HG03135 (cell line): ENCODE measurements around the gene UBE2QL1.

Experiments used
- ATAC-seq: cut with Tn5 transposase; IDR thresholded peaks from one replicate; pipeline ENCODE4 v1.9.1; 2021; ENCODE audit warnings: mild to moderate bottlenecking, moderate library complexity; ENCODE audit not compliant: unreplicated experiment

UBE2QL1 gene

DNA sequence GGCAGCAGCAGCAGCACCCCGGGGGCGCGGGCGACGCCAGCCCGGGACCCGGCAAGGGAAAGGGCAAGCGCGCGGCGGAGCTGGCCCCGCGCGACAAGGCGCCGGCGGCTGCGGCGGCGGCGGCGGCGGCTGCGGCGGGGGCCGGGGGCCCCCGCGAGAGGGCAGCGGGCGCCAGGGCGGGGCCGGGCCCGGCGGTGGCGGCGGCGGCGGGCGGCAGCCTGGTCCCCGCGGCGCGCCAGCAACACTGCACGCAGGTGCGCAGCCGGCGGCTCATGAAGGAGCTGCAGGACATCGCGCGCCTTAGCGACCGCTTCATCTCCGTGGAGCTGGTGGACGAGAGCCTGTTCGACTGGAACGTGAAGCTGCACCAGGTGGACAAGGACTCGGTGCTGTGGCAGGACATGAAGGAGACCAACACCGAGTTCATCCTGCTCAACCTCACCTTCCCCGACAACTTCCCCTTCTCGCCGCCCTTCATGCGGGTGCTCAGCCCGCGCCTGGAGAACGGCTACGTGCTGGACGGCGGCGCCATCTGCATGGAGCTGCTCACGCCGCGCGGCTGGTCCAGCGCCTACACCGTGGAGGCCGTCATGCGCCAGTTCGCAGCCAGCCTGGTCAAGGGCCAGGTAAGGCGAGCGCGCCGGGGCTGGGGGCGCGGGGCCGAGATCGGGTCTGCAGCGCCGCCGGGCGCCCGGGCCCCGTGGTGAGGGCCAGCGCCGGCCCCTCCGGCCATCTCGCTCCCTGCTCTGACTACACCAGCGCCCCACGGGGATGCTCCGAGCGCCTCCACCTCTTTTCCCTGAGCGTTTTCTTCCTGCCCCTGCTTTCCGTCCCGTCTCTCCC, at the start of gene UBE2QL1:
TSS of gene UBE2QL1 (plus strand) at position 238 of the 843 bp plus-strand sequence. CDS start at position 273, 35 bp downstream.
- ATAC-seq: peak; percentile 53

DNA sequence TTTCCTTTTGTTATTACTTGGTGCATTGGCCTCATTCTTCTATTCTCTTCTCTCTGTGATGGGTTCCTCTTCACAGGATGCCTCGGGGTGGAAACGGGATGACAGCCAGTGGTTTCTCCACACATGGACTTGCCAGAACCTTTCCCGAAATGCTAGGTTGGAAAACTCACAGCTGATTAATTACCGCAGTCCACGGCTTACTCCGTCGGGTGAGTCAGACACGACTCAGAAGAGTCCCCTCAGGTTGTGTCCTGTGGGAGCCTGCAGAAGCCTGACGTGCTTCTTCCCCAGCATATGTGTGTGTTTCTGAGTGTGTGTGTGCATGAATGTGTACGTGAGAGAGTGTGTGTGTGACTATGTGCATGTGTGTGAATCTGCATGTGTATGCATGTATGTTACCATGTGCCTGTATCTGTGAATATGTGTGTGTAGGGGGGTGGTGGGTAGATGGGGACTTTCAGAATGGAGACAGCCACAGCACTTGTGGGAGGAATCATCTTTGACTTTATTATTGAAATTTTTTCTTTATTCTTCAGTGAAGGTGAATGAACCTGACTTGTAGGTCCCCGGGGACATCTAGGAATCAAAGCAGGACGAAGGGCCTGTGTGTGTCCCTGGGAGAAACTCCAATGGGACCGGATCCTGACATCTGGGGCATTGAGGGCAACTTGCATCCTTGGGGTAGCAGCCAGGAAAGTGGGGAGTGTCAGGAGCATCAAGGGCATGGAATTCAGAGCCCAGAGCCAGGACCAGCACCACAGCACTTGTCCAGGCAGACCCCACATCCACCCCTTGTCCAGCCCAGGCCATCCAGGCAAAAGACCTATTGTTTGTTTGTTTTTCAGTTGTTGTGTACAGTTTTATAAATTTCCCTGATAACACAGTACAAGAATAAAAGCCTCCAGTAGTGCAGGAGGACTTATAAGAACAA, 48.4 kb upstream of the UBE2QL1 start:
- ATAC-seq: no peak

- ATAC-seq: no peak
Measured at GRCh38 chr5:6401410-6401809, 47.2 kb upstream of the UBE2QL1 start.

DNA sequence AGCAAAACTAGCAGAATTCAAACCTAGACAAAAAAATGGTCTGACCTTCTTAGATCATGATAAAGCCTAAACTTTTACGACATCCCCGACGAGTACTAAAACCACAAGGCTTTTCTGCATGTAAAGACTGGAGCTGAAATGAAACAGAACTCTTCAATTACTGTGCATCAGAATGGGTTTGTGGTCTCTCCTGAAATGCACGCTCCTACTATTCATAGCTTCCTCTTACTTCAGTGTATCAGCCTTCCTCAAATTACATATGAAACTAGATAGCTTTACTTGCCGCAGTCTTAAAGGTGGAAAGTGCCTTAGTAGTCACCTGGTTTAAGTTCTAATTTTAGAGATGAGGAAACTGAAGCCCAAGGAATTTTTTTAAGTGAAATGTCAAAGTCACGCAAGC, 45.7 kb upstream of the UBE2QL1 start:
- ATAC-seq: no peak

DNA sequence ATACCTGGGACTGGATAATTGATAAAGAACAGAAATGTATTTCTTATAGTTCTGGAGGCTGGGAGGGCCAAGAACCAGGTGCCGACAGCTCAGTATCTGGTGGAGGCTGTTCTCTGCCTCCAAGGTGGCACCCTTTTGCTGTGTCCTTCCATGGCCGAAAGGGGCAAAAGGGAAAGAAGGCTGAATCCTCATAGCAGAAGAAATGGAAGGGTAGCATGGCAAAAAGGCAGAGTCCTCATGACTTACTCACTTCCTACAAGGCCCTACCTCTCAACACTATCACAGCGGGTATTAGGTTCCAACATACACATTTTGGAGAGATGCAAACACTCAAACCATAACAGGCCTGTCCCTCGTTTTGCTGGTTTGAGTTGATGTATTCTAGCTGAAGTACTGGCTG, 45.2 kb upstream of the UBE2QL1 start:
- no peak for ATAC-seq

GRCh38 chr5:6404129-6404528, 44.5 kb upstream of the UBE2QL1 start:
- no peak for ATAC-seq

- no peak for ATAC-seq
Measured at GRCh38 chr5:6405591-6405990, 43.1 kb upstream of the UBE2QL1 start.

DNA sequence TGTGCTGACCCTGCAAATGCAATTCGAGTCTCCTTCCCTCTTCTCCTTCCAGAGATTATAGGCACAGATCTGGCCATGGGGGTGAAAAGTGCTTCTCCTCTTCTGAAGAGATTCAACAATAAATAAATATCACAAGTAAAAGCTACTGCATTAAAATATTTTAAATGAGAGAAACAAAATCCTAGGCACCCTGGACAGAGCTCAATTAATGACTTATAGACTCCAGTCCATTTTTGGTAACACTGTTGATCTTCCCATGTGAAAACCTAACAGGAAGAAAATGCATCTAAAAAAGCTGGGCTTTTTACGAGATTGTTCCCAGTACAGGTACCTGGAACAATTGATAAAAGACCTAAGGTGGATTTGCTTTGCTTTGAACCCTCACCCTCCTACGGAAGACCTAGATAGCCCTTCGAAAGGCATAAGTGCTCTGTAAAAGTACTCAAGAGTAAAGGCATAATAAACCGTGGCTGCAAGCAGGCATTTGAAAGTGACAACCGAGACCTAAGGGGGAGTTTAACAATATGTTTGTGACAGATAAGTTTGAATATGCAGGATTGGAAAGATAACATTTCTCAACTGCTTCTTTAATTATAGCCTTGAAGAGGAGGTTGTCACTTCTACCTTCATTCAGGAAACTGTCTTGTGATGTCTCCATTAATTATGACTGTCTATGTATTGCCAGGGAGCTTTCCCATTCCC, 41.0 kb upstream of the UBE2QL1 start:
- ATAC-seq: no peak

DNA sequence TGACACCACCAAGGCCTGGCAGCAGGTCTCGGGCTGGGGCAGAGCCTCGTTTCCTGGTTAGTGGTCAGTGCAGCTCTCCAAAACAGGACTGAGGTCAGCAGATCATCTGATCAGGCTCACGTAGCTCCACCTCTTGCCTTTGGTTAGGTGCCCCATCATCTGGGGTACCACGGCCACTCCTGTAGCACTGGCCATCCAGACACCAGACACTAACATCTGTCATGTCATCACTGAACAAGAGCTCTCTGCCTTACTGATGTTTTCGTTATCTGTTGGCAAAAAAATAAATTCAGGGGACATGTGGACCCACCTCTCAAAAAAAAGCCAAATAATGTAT, 40.4 kb upstream of the UBE2QL1 start:
- no peak for ATAC-seq

DNA sequence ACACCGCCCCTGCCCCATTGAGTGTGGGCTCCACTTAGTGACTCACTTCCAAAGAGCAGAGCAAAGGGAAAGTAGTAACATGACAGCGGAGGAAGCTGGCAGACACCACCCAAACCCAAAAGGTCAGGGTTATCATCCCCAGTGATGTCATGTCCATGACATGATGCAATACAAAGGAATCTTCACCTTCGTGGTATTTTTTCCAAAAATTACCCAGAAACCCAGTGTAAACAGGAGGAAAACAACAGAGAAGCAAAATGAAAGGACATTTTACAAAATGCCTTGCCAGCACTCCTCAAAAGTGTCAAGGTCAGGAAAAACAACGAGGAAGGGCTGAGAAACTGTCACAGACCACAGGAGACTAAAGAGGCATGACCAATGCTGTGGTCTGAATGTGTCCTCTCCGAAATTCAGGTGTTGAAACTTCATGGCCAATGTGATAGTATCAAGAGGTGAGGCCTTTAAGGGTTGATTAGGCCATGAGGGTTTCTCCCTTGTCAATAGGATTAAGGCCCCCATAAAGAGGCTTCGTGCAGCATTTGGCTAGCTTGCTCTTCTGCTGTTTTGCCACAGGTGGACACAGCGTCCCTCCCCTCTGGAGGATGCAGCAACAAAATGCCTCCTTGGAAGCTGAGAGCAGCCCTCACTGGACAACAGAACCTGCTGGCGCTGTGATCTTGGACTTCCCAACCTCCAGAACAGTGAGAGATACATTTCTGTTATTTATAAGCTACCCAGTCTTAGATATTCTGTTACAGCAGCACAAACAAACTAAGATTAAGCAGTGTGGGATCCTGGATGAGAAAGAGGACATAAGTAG, 39.8 kb upstream of the UBE2QL1 start:
- no peak for ATAC-seq

DNA sequence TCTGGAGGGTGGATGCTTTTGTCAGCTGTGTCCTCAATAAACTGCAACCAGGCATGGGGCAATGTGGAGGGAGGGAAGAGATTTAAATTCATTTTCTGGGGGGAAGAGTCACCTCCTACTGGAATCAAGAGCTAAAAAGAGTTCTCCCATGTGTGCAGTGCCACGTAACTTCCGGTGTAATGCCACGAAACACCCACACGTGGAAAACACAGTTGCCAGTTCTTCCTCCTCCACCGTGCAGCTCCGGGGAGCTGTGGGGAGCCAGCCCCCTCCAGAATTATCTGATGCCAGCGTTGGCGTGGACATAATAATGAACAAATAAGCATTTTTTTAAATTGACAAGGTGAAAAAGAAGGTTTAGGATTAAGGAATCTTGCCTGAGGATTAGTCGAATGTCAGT, 38.2 kb upstream of the UBE2QL1 start:
- ATAC-seq: no peak

- ATAC-seq: no peak
Measured at GRCh38 chr5:6411141-6411540, 37.5 kb upstream of the UBE2QL1 start.

GRCh38 chr5:6412811-6413210, 35.8 kb upstream of the UBE2QL1 start:
- no peak for ATAC-seq

DNA sequence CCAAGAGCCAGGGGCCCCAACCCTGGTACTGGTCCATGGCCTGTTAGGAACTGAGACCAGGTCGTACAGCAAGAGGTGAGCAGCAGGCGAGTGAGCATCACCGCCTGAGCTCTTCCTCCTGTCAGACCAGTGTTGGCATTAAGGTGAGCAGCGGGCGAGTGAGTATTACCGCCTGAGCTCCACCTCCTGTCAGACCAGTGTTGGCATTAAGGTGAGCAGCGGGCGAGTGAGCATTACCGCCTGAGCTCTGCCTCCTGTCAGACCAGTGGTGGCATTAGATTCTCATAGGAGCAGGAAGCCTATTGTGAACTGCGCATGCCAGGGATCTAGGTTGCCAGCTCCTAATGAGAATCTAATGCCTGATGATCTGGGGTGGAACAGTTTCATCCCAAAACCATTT, 31.0 kb upstream of the UBE2QL1 start:
- no peak for ATAC-seq

- ATAC-seq: no peak
Measured at GRCh38 chr5:6418679-6419276, 29.9 kb upstream of the UBE2QL1 start.

DNA sequence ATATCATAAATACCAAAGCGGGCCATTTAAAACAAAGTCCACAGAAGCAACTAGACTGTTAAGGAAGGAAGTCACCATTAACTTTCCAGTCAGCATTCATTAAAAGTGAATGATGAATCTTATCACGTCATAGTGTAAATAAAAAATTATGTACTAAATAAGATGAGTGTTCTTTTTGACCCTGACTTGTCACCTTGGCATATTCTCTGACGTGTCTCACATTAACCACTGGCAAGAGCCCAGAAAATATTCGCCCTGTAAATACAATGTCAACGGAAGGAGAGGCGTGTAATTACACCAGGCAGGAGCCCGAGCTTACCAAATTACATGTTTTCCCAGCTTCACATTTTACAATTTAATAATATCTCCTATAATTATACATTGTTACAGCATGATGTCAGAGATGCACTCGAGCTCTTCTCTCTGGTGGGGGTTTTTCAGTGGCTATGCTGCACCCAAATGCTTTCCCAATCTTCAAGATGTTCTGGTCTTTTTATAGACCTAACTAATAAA, 29.3 kb upstream of the UBE2QL1 start:
- ATAC-seq: no peak

DNA sequence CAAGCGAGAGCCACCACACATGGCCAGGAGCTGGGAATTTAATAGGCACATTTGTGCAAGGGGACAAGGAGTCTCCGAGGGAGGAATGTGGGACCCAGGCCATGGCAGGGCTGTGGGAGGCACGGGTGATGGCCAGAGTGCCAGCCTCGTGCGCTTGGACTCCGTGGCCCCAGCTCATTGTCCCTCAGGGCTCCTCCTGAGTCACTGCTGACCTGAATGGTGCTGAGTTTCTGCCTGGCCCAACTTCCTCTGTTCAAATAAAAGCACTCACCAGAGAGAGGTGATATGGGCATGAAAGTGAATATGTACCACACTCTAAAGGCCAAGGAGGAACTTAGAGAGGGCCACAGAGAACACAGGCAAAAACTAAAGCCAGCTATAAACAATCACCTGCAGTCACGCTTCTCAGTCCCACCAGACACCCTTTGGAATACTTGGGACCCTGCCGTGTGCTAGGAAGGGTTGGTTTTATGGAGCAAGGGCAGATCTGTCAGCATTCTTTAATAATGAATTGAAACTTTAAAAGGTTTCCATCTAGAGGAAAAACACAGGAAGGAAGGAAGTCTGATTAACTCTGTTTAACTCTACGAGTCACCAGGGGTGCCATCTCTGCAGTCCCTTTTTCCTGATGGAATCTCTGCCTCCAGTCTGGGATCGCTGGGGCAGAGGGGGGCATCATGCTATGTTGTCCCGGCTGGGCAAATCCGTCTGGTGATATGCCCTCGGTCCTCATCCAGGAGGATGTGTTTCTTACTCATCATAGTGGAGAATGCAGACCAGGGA, 25.1 kb upstream of the UBE2QL1 start:
- no peak for ATAC-seq

GRCh38 chr5:6424110-6424659, 24.5 kb upstream of the UBE2QL1 start:
- no peak for ATAC-seq

DNA sequence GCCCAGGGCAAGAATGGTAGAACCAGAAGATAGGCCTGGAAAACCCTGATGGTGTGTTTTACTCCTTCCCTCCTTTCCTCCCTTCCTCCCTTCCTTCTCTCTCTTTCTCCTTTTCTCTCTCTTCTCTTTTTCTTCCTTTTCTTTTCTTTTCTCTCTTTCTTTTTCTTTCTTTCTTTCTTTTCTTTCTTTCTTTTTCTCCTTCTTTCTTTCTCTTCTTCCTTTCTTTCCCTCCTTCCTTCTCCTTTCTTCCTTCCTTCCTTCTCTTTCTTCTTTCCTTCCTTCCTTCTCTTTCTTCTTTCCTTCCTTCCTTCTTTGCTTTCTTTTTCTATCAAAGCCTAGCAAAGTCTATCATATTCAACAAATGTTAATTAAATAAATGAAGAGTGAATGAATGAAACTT, 24.0 kb upstream of the UBE2QL1 start:
- no peak for ATAC-seq
